ENCODE measurements around the gene IKZF1. TPM values are rescaled to one million over a fixed set of nuclear protein-coding genes. Genes with fewer than 3 reads are reported as not detected.

IKZF1 gene
- total and polyA plus RNA-seq, 2 of the 4 experiments (the other 2 are of a cell fraction), result not detected

DNA sequence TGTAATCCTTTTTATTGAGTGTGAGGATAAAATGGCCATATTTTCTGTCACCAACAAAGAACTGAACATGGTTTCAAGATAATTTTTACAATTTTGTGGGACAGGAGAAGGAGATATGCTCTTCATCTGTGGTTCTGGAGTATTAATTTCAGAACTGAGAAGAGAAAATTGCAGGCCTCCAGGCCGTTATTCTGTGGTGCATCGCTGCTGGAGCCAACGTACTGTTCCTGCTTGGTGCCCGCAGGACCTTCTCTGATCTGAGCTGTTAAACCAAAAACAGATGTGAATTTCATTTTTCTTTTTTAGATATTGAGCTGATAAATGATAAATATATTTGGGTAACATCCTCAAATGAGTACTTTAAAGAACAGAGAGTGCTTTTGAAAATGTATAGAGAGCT lies 63.9 kb downstream of the IKZF1 start:
- H3K18ac ChIP-seq (ENCODE audit: low read depth, low read length), result no peak overlapping the region
- in situ Hi-C loops (cut with MboI; ENCODE audit: low sequenced_read_pairs), result no loop called here
- H2BK5ac ChIP-seq (ENCODE audit: low read depth, low read length, poor library complexity, severe bottlenecking), result no peak overlapping the region
- no peak overlapping the region for H3K4me2 ChIP-seq (ENCODE audit: low read depth, low read length)
- dilution Hi-C loops (cut with HindIII; ENCODE audit: low sequenced_read_pairs, unreplicated experiment), result no loop called here
- no TSS peak for BruUV-seq (replicated peaks)
- no CpG with 5 or more reads among the region's 4 CpGs for WGBS, 2 experiments (ENCODE audit: extremely low coverage in 2 of 2, insufficient read length in 1 of 2)
- H3K9me3 ChIP-seq (ENCODE audit: control insufficient read depth, insufficient read depth, low read length), result no peaks in the 10 kb centered on the region
- ATAC-seq (ENCODE audit: low read depth) (no peak), DNase-seq (no peak)
- no peak overlapping the region for H4K8ac ChIP-seq (ENCODE audit: low read depth in 2 of 2, low read length in 2 of 2)
- H3K79me1 ChIP-seq (ENCODE audit: low read depth in 1 of 2, low read length in 2 of 2), result no peaks in the 10 kb centered on the region
- no peak overlapping the region for H2BK20ac ChIP-seq (ENCODE audit: low read depth, low read length)
- no peak overlapping the region for H2AFZ ChIP-seq (replicated peaks; ENCODE audit: low read length, poor library complexity)
- ChIA-PET CTCF (no interaction called here), POLR2A (ENCODE audit: unreplicated experiment) (no interaction called here)
- no peak overlapping the region for H4K5ac ChIP-seq (ENCODE audit: low read depth, low read length)
- H4K20me1 ChIP-seq (ENCODE audit: insufficient read depth, low read length), result no peaks in the 10 kb centered on the region
- no peak for TF ChIP-seq FOS (IDR thresholded peaks at IDR 0.05; ENCODE audit: low read depth, low read length)
- no peak for TF ChIP-seq NFE2L2 (IDR thresholded peaks at IDR 0.05; ENCODE audit: low read depth, low read length)
- TF ChIP-seq RFX5 (IDR thresholded peaks at IDR 0.05; ENCODE audit: low read depth, low read length), result no peak
- TF ChIP-seq RCOR1 (IDR thresholded peaks at IDR 0.05; ENCODE audit: insufficient replicate concordance, low read length), result no peak
- no peak for TF ChIP-seq RAD21 (IDR thresholded peaks at IDR 0.05; ENCODE audit: low read length)
- TF ChIP-seq, protein P1, sequence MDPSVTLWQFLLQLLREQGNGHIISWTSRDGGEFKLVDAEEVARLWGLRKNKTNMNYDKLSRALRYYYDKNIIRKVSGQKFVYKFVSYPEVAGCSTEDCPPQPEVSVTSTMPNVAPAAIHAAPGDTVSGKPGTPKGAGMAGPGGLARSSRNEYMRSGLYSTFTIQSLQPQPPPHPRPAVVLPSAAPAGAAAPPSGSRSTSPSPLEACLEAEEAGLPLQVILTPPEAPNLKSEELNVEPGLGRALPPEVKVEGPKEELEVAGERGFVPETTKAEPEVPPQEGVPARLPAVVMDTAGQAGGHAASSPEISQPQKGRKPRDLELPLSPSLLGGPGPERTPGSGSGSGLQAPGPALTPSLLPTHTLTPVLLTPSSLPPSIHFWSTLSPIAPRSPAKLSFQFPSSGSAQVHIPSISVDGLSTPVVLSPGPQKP (IDR thresholded peaks at IDR 0.05; ENCODE audit: borderline replicate concordance, low read depth, low read length), result no peak
- TF ChIP-seq MAZ (IDR thresholded peaks at IDR 0.05; ENCODE audit: borderline replicate concordance, low read depth, low read length), result no peak
- TF ChIP-seq CHD1 (IDR thresholded peaks at IDR 0.05; ENCODE audit: low read depth, low read length), result no peak
- TF ChIP-seq CEBPB (IDR thresholded peaks at IDR 0.05; ENCODE audit: low read depth, low read length), result no peak
- TF ChIP-seq, protein P2, sequence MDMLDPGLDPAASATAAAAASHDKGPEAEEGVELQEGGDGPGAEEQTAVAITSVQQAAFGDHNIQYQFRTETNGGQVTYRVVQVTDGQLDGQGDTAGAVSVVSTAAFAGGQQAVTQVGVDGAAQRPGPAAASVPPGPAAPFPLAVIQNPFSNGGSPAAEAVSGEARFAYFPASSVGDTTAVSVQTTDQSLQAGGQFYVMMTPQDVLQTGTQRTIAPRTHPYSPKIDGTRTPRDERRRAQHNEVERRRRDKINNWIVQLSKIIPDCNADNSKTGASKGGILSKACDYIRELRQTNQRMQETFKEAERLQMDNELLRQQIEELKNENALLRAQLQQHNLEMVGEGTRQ (IDR thresholded peaks at IDR 0.05; ENCODE audit: low read depth, low read length), result no peak
- TF ChIP-seq POLR2A (IDR thresholded peaks at IDR 0.05; ENCODE audit: low read depth, low read length), result no peak
- no peak for TF ChIP-seq MAFK (IDR thresholded peaks at IDR 0.05; ENCODE audit: low read depth, low read length)
- no peak for TF ChIP-seq SMC3 (IDR thresholded peaks at IDR 0.05; ENCODE audit: low read depth, low read length)
- TF ChIP-seq, protein P3, sequence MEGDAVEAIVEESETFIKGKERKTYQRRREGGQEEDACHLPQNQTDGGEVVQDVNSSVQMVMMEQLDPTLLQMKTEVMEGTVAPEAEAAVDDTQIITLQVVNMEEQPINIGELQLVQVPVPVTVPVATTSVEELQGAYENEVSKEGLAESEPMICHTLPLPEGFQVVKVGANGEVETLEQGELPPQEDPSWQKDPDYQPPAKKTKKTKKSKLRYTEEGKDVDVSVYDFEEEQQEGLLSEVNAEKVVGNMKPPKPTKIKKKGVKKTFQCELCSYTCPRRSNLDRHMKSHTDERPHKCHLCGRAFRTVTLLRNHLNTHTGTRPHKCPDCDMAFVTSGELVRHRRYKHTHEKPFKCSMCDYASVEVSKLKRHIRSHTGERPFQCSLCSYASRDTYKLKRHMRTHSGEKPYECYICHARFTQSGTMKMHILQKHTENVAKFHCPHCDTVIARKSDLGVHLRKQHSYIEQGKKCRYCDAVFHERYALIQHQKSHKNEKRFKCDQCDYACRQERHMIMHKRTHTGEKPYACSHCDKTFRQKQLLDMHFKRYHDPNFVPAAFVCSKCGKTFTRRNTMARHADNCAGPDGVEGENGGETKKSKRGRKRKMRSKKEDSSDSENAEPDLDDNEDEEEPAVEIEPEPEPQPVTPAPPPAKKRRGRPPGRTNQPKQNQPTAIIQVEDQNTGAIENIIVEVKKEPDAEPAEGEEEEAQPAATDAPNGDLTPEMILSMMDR (conservative IDR thresholded peaks at IDR 0.05; ENCODE audit: low read depth, low read length), result no peak
- TF ChIP-seq BHLHE40 (IDR thresholded peaks at IDR 0.05; ENCODE audit: low read depth, low read length), result no peak
- no peak overlapping the region for H2AK9ac ChIP-seq (replicated peaks; ENCODE audit: low read depth, low read length, poor library complexity)
- no peak overlapping the region for H3K14ac ChIP-seq (replicated peaks; ENCODE audit: low read depth, low read length)
- intact Hi-C loops (cut with micrococcal nuclease), result no loop called here
- H3K9me1 ChIP-seq (ENCODE audit: insufficient read depth, low read length), result no peaks in the 10 kb centered on the region
- H3K27me3 ChIP-seq (ENCODE audit: control insufficient read depth, insufficient read depth, low read length), result no peaks in the 10 kb centered on the region
- H4K91ac ChIP-seq (ENCODE audit: insufficient read depth, low read depth, low read length), result no peak overlapping the region
- H3K23ac ChIP-seq (ENCODE audit: low read depth, low read length), result no peak overlapping the region
- H3K56ac ChIP-seq (ENCODE audit: extremely low read depth, insufficient read depth, low read length), result no peak overlapping the region
- no peak overlapping the region for H3K4me3 ChIP-seq (ENCODE audit: insufficient read depth, low read depth, low read length)
- no peak overlapping the region for H3K9ac ChIP-seq (ENCODE audit: low read depth, low read length)
- no peak overlapping the region for H3K4ac ChIP-seq (ENCODE audit: low read depth, low read length)
- H3K36me3 ChIP-seq (ENCODE audit: control insufficient read depth, insufficient read depth, low read length), result no peaks in the 10 kb centered on the region
- H2BK120ac ChIP-seq (ENCODE audit: low read depth, low read length), result no peak overlapping the region
- H2AK5ac ChIP-seq (ENCODE audit: low read depth, low read length), result no peak overlapping the region
- H3K4me1 ChIP-seq (ENCODE audit: control insufficient read depth, insufficient read depth, low read length), result no peaks in the 10 kb centered on the region
- H2BK15ac ChIP-seq (ENCODE audit: low read depth, low read length), result no peak overlapping the region
- H3K27ac ChIP-seq (ENCODE audit: insufficient read depth, low read length), result no peak overlapping the region
